ENCODE data around the gene ABCA4. TPM values are rescaled to one million over a fixed set of nuclear protein-coding genes. Genes with fewer than 3 reads are reported as not detected.

The ABCA4 gene
- total RNA-seq, 1 experiment from 2014 or later, result 0.09 TPM

- TF ChIP-seq CTCF (IDR thresholded peaks at IDR 0.05) (no peak), STAT6 (CRISPR knock-in tag; conservative IDR thresholded peaks at IDR 0.05; ENCODE audit: low read depth) (no peak), TEAD4 (CRISPR knock-in tag; IDR thresholded peaks at IDR 0.05) (no peak), NR2C2 (CRISPR knock-in tag; IDR thresholded peaks at IDR 0.05) (no peak), FOXP1 (CRISPR knock-in tag; IDR thresholded peaks at IDR 0.05; ENCODE audit: borderline replicate concordance) (no peak), MYBL2 (CRISPR knock-in tag; IDR thresholded peaks at IDR 0.05) (no peak), NFYB (CRISPR knock-in tag; conservative IDR thresholded peaks at IDR 0.05; ENCODE audit: low read depth) (no peak), AFF4 (CRISPR knock-in tag; IDR thresholded peaks at IDR 0.05; ENCODE audit: borderline replicate concordance) (no peak), NFE2L1 (CRISPR knock-in tag; IDR thresholded peaks at IDR 0.05) (no peak), ZNF232 (CRISPR knock-in tag; IDR thresholded peaks at IDR 0.05) (no peak)
These were observed 130.9 kb downstream of the ABCA4 start (continued) for GRCh38 chr1:93990010-93990409.

- H3K9me3 Mint-ChIP-seq, result no peaks in the 10 kb centered on the region
These were observed 131.3 kb downstream of the ABCA4 start for GRCh38 chr1:93989601-93990000.

GRCh38 chr1:93988634-93989350, 132.2 kb downstream of the ABCA4 start:
- no peaks in the 10 kb centered on the region for H3K9me3 Mint-ChIP-seq
- peaks cover 14% of the 10 kb centered on the region for H3K4me1 Mint-ChIP-seq
- no peak overlapping the region for H3K27ac Mint-ChIP-seq
- CTCF ChIA-PET, result interaction anchor here (0.9 to 3.8 kb wide), 4 partner anchors 8 to 347 kb away, joined by 3 to 25 read pairs (median 8); no protein-coding TSS in a partner anchor
- no peak for ATAC-seq
- H3K36me3 Mint-ChIP-seq, result no peaks in the 10 kb centered on the region
- POLR2A ChIA-PET, result no interaction called here
- H3K4me3 Mint-ChIP-seq, result no peak overlapping the region
- H3K27me3 Mint-ChIP-seq (ENCODE audit: low read depth), result no peaks in the 10 kb centered on the region; the same call in 1 of the 2 replicates
- DNase-seq (ENCODE audit: low spot score), result no peak
- TF ChIP-seq ZNF281 (CRISPR knock-in tag; IDR thresholded peaks at IDR 0.05) (no peak), ETV6 (CRISPR knock-in tag; IDR thresholded peaks at IDR 0.05) (no peak), ZBTB21 (CRISPR knock-in tag; IDR thresholded peaks at IDR 0.05; ENCODE audit: borderline replicate concordance) (no peak), ATF3 (CRISPR knock-in tag; conservative IDR thresholded peaks at IDR 0.05) (no peak), ZMAT4 (CRISPR knock-in tag; IDR thresholded peaks at IDR 0.05) (no peak), CBFB (CRISPR knock-in tag; IDR thresholded peaks at IDR 0.05; ENCODE audit: low read depth) (no peak), NR1H2 (CRISPR knock-in tag; IDR thresholded peaks at IDR 0.05) (no peak), TEAD1 (CRISPR knock-in tag; IDR thresholded peaks at IDR 0.05) (no peak), ZNF416 (CRISPR knock-in tag; IDR thresholded peaks at IDR 0.05) (no peak), USF1 (CRISPR knock-in tag; IDR thresholded peaks at IDR 0.05) (no peak)

More at GRCh38 chr1:93989601-93990000, 131.3 kb downstream of the ABCA4 start:
- H3K4me1 Mint-ChIP-seq, result peaks cover 14% of the 10 kb centered on the region
- ATAC-seq, result no peak
- H3K27ac Mint-ChIP-seq, result no peak overlapping the region
- H3K27me3 Mint-ChIP-seq (ENCODE audit: low read depth), result no peaks in the 10 kb centered on the region; the same call in 1 of the 2 replicates
- DNase-seq (ENCODE audit: low spot score), result no peak
- no peaks in the 10 kb centered on the region for H3K36me3 Mint-ChIP-seq
- CTCF ChIA-PET, result interaction anchor here (1.1 to 3.8 kb wide), 4 partner anchors 9 to 80 kb away, joined by 3 to 25 read pairs (median 10); partner anchors contain the start of gene GCLM
- no peak overlapping the region for H3K4me3 Mint-ChIP-seq
- POLR2A ChIA-PET, result no interaction called here
- TF ChIP-seq FOXK1 (CRISPR knock-in tag; IDR thresholded peaks at IDR 0.05), result no peak
- no peak for TF ChIP-seq ZNF138 (CRISPR knock-in tag; conservative IDR thresholded peaks at IDR 0.05)

All from WTC11 (cell line).